ENCODE results near the gene NEK1. TPM values are rescaled to one million over a fixed set of nuclear protein-coding genes. Genes with fewer than 3 reads are reported as not detected.

The NEK1 gene
- total and polyA plus RNA-seq, 2 of the 8 experiments (the other 6 are each of a cell fraction or from before 2014, with no cell fraction given): 3.9 to 11.7 TPM

- CTCF ChIA-PET (ENCODE audit: partially characterized antibody): interaction anchor here (1.0 to 1.6 kb wide), 2 partner anchors 10 to 17 kb away, joined by 3 to 5 read pairs; no protein-coding TSS in a partner anchor
- Histone ChIP-seq H3K18ac (ENCODE audit: extremely low read depth, low read length) (no peak overlapping the region), H3K79me2 (ENCODE audit: control insufficient read depth in 1 of 2, insufficient read depth in 2 of 2, low read length in 2 of 2) (peaks cover 7 to 75% of the 10 kb centered on the region in 2 experiments; a peak in 3 of 4 replicates), H4K91ac (replicated peaks; ENCODE audit: insufficient read length, low read length) (no peak overlapping the region), H2AK5ac (ENCODE audit: low read depth, low read length) (no peak overlapping the region), H4K5ac (ENCODE audit: insufficient read length, low read depth, low read length) (no peak overlapping the region), H4K20me1 (replicated peaks in 1 of 2; ENCODE audit: control insufficient read depth in 1 of 2, insufficient read depth in 2 of 2, low read length in 2 of 2) (peaks cover 0 to 2% of the 10 kb centered on the region in 2 experiments), H3K9me3 (ENCODE audit: insufficient read depth in 2 of 2, low read depth in 1 of 2, low read length in 1 of 2) (no peaks in the 10 kb centered on the region), H3K56ac (replicated peaks; ENCODE audit: insufficient read length, low read depth, low read length) (no peak overlapping the region), H2BK15ac (ENCODE audit: low read length) (no peak overlapping the region), H3K4me1 (replicated peaks in 1 of 4; ENCODE audit: control insufficient read depth in 3 of 4, insufficient read depth in 4 of 4, low read length in 3 of 4) (no peaks in the 10 kb centered on the region), H3K4me2 (ENCODE audit: insufficient read depth in 1 of 2, low read depth in 2 of 2, low read length in 2 of 2) (no peak overlapping the region), H2AFZ (ENCODE audit: low read length) (no peak overlapping the region), H3K14ac (ENCODE audit: insufficient read length) (no peak overlapping the region), H3K4me3 (ENCODE audit: extremely low read depth in 1 of 4, insufficient read depth in 2 of 4, low read depth in 3 of 4, low read length in 4 of 4) (no peak overlapping the region), H3K79me1 (ENCODE audit: low read depth, low read length) (no peaks in the 10 kb centered on the region; the same call in 1 of the 2 replicates), H2BK120ac (replicated peaks; ENCODE audit: low read depth, low read length) (no peak overlapping the region), H3K23ac (ENCODE audit: insufficient read length) (no peak overlapping the region), H4K8ac (ENCODE audit: extremely low read depth, insufficient read depth, low read length) (no peak overlapping the region), H2BK12ac (ENCODE audit: low read depth, low read length) (no peak overlapping the region), H3K23me2 (ENCODE audit: low read depth, low read length) (no peaks in the 10 kb centered on the region), H3K36me3 (ENCODE audit: control insufficient read depth in 2 of 4, insufficient read depth in 4 of 4, low read length in 3 of 4) (no peaks in the 10 kb centered on the region), H3K9ac (replicated peaks in 1 of 4; ENCODE audit: extremely low read depth in 1 of 4, low read depth in 3 of 4, low read length in 3 of 4) (no peak overlapping the region), H2BK20ac (ENCODE audit: low read length) (no peak overlapping the region), H2BK5ac (ENCODE audit: low read depth, low read length) (no peak overlapping the region), H3K27me3 (replicated peaks in 1 of 4; ENCODE audit: control insufficient read depth in 3 of 4, extremely low read depth in 1 of 4, insufficient read depth in 3 of 4, low read length in 3 of 4) (no peaks in the 10 kb centered on the region), H3K27ac (ENCODE audit: low read depth, low read length) (no peak overlapping the region), H3K4ac (replicated peaks; ENCODE audit: insufficient read length, low read depth, low read length) (no peak overlapping the region)
- 98% methylated on average over 3 of the region's 3 CpGs; no CpG with 5 or more reads in 1 of the 2 experiments for WGBS, 2 experiments (ENCODE audit: extremely low coverage in 1 of 2, insufficient coverage in 1 of 2, insufficient read length in 1 of 2, insufficient replicate concordance in 2 of 2, low coverage in 1 of 2, low lambda C conversion rate in 2 of 2, missing lambda C conversion rate in 1 of 2)
- POLR2A ChIA-PET (ENCODE audit: partially characterized antibody): interaction anchor here (1.7 kb wide), 1 partner anchor 10 kb away, joined by 4 read pairs; the partner anchor contains the start of gene CLCN3
- no peak for TF ChIP-seq GTF2F1 (IDR thresholded peaks at IDR 0.05; ENCODE audit: borderline replicate concordance, low read depth, low read length)
- TF ChIP-seq CHD2 (IDR thresholded peaks at IDR 0.05; ENCODE audit: low read length): no peak
- TF ChIP-seq MAFK (IDR thresholded peaks at IDR 0.05; ENCODE audit: low read depth, low read length): no peak
- no peak for TF ChIP-seq RBBP5 (IDR thresholded peaks at IDR 0.05; ENCODE audit: borderline replicate concordance, low read depth, low read length)
- TF ChIP-seq BACH1 (IDR thresholded peaks at IDR 0.05; ENCODE audit: low read length): no peak
- no peak for TF ChIP-seq ASH2L (IDR thresholded peaks at IDR 0.05; ENCODE audit: low read length)
- TF ChIP-seq JUN (IDR thresholded peaks at IDR 0.05; ENCODE audit: low read depth, low read length): no peak
- no peak for TF ChIP-seq BCL11A (IDR thresholded peaks at IDR 0.05; ENCODE audit: low read depth in 2 of 2, low read length in 2 of 2)
- TF ChIP-seq TAF1 (IDR thresholded peaks at IDR 0.05; ENCODE audit: low read depth, low read length): no peak
- no peak for TF ChIP-seq HDAC2 (IDR thresholded peaks at IDR 0.05; ENCODE audit: borderline replicate concordance in 1 of 2, low read depth in 2 of 2, low read length in 2 of 2)
- TF ChIP-seq USF2 (IDR thresholded peaks at IDR 0.05; ENCODE audit: low read length): no peak
- TF ChIP-seq RNF2 (IDR thresholded peaks at IDR 0.05; ENCODE audit: borderline replicate concordance, low read depth, low read length, missing control alignments, poor library complexity, severe bottlenecking): no peak
- FAIRE-seq (no peak), DNase-seq (ENCODE audit: low read depth in 1 of 2, low spot score in 2 of 2) (no peak)
These were observed 17.7 kb upstream of the NEK1 start for GRCh38 chr4:169630069-169630468.
